ENCODE results near the gene ALKBH6. TPM values are rescaled to one million over a fixed set of nuclear protein-coding genes. Genes with fewer than 3 reads are reported as not detected.
"Not testable (repeated sequence)": the region's sequence is repeated elsewhere in the genome, so short reads cannot be mapped to it uniquely, and the experiment has no call there.

The ALKBH6 gene
- total RNA-seq, 1 donor from 2014 or later: 17.9 TPM

DNA sequence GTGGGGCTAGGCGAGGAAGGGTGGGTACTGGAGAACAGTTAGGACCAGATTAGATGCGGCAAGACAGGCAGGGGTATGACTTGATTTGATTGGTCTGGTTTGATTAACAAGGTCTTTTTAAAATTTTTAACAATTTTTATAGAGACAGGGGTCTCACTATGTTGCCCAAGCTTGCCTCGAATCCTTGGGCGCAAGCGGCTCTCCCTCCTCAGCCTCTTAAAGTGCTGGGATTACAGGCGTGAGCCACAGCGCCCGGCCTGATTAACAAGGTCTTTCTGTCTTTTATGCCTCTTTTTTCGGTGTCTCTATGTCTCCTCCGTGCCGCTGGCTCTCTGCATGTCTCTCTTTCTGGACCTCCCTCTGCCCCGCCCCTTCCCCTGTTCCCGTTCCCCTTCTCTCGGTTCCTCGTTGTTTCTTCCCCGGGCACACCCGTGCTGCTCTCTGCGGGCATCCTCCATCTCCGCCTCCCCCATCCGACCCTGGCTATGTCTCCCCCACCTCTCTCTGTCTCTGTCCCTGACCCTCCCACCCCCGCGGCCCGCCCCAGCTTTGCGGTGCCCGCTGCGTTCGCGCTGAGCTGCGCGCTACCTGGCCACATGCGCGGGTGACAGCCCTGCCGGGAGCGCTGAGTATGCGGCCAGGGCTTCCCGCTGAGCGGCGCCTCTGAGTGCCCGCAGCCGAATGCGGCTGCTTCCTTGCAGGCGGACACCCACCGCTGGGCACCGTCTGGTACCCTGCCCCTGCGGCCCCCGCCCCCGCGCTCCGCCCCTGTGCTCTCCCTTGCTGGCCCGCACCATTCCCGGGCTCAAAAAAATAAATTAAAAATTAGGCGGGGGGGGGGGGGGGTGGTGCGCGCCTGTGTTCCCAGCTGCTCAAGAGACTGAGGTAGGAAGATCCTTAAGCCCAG, 27.1 kb downstream of the ALKBH6 start:
- H3K27me3 Mint-ChIP-seq (ENCODE audit: low read depth): peaks cover 29% of the 10 kb centered on the region
- no peaks in the 10 kb centered on the region for H3K36me3 Mint-ChIP-seq (ENCODE audit: low read depth)
- peak overlapping the region; percentile 71 for H3K4me3 Mint-ChIP-seq (ENCODE audit: unreplicated experiment)
- no peak for DNase-seq (ENCODE audit: low spot score)
- H3K9me3 Mint-ChIP-seq (ENCODE audit: low read depth): no peaks in the 10 kb centered on the region
- H3K27ac Mint-ChIP-seq (ENCODE audit: unreplicated experiment): no peak overlapping the region
- TF ChIP-seq, protein P1, sequence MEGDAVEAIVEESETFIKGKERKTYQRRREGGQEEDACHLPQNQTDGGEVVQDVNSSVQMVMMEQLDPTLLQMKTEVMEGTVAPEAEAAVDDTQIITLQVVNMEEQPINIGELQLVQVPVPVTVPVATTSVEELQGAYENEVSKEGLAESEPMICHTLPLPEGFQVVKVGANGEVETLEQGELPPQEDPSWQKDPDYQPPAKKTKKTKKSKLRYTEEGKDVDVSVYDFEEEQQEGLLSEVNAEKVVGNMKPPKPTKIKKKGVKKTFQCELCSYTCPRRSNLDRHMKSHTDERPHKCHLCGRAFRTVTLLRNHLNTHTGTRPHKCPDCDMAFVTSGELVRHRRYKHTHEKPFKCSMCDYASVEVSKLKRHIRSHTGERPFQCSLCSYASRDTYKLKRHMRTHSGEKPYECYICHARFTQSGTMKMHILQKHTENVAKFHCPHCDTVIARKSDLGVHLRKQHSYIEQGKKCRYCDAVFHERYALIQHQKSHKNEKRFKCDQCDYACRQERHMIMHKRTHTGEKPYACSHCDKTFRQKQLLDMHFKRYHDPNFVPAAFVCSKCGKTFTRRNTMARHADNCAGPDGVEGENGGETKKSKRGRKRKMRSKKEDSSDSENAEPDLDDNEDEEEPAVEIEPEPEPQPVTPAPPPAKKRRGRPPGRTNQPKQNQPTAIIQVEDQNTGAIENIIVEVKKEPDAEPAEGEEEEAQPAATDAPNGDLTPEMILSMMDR (IDR thresholded peaks at IDR 0.05): no peak
- H3K4me1 Mint-ChIP-seq (ENCODE audit: low read depth): peaks cover 4% of the 10 kb centered on the region

DNA sequence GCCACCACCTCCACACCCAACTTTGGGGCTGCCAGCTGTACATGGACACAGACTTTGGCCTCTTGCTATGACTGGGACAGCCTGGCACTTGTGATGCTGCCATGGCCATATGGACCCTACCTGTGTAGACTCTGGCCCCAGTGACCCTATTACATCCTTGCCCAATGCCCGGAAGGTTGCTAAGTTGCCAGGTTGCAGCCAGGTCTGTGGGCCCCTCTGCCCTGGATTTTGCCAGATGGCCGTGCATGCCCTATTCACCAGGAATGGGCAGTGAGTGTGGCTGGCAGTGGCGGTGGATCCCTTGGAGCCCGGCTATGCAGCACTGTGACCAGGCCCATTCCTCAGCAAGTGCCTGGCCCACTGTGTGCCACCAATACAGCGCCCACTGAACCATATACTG, 27.9 kb downstream of the ALKBH6 start:
- Mint-ChIP-seq H3K36me3 (ENCODE audit: low read depth) (no peaks in the 10 kb centered on the region), H3K9me3 (ENCODE audit: low read depth) (no peaks in the 10 kb centered on the region), H3K4me1 (ENCODE audit: low read depth) (peaks cover 4% of the 10 kb centered on the region), H3K4me3 (ENCODE audit: unreplicated experiment) (no peak overlapping the region), H3K27ac (ENCODE audit: unreplicated experiment) (no peak overlapping the region), H3K27me3 (ENCODE audit: low read depth) (peaks cover 29% of the 10 kb centered on the region)
- no peak for DNase-seq (ENCODE audit: low spot score)
- TF ChIP-seq, protein P1 (IDR thresholded peaks at IDR 0.05): no peak

DNA sequence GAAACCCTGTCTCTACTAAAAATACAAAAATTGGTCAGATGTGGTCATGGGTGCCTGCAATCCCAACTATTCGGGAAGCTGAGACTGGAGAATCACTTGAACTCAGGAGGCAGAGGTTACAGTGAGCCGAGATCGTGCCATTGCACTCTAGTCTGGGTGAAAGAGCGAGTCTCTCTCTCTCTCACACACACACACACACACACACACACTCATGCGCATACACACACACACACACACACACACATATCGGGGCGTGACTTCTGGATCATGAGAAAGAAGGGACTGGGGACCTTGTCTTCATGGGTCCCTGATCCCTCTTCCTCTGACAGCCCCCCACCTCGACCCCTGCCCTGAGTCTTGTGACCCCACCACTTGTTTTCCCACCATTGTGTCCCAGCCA, 30.8 kb downstream of the ALKBH6 start:
- H3K36me3 Mint-ChIP-seq (ENCODE audit: low read depth): no peaks in the 10 kb centered on the region
- H3K27me3 Mint-ChIP-seq (ENCODE audit: low read depth): peaks cover 42% of the 10 kb centered on the region
- H3K9me3 Mint-ChIP-seq (ENCODE audit: low read depth): no peaks in the 10 kb centered on the region
- no peak overlapping the region for H3K4me3 Mint-ChIP-seq (ENCODE audit: unreplicated experiment)
- H3K27ac Mint-ChIP-seq (ENCODE audit: unreplicated experiment): no peak overlapping the region
- TF ChIP-seq, protein P1 (IDR thresholded peaks at IDR 0.05): no peak
- DNase-seq (ENCODE audit: low spot score): no peak
- peaks cover 4% of the 10 kb centered on the region for H3K4me1 Mint-ChIP-seq (ENCODE audit: low read depth)

DNA sequence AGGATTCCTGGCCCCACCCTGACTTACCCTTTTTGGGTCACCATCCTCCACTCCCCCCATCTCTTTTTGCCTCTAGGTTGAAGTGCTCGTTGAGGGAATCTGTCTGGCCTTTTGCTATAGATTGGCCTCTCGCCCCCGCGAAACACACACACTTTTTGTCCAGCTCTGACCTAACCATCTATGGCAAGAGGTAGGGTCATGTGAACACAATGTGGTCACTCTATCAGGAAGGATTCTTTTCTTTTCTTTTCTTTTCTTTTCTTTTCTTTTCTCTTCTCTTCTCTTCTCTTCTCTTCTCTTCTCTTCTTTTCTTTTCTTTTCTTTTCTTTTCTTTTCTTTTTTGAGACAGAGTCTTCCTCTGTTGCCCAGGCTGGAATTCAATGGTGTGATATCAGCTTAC, 33.0 kb downstream of the ALKBH6 start:
- peaks cover 50% of the 10 kb centered on the region for H3K27me3 Mint-ChIP-seq (ENCODE audit: low read depth)
- not testable (repeated sequence) for DNase-seq (ENCODE audit: low spot score); H3K4me1 Mint-ChIP-seq (ENCODE audit: low read depth); H3K9me3 Mint-ChIP-seq (ENCODE audit: low read depth); H3K27ac Mint-ChIP-seq (ENCODE audit: unreplicated experiment); H3K36me3 Mint-ChIP-seq (ENCODE audit: low read depth); H3K4me3 Mint-ChIP-seq (ENCODE audit: unreplicated experiment)

DNA sequence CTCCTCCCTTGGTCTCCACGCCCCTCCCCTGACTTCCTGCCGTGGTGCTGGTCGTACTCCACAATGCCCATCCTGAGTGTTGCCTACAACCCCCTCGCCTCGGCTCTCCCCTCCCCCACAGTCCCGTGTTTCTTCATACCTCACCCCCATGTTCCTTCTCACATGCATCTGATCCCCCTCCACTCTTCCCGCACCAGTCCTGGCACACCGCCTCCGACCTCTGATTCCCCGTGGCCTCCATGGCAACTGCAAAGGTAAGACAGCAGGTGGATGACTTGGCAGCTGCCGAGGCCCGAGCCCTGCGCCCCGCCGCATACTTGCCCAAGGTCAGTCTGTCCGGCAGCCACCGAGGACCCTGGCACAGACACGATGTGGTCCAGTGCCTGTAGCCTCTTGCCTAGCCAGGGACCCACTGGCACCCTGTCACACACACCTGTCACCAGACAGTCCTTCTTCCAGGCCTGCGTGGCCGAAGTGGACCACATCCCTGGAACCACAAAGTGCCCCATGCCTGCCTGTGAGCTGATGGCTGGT, 35.1 kb downstream of the ALKBH6 start:
- H3K36me3 Mint-ChIP-seq (ENCODE audit: low read depth): no peaks in the 10 kb centered on the region
- H3K27me3 Mint-ChIP-seq (ENCODE audit: low read depth): peaks cover 32% of the 10 kb centered on the region
- no peak overlapping the region for H3K27ac Mint-ChIP-seq (ENCODE audit: unreplicated experiment)
- TF ChIP-seq, protein P1 (IDR thresholded peaks at IDR 0.05): no peak
- no peak overlapping the region for H3K4me3 Mint-ChIP-seq (ENCODE audit: unreplicated experiment)
- H3K9me3 Mint-ChIP-seq (ENCODE audit: low read depth): no peaks in the 10 kb centered on the region
- H3K4me1 Mint-ChIP-seq (ENCODE audit: low read depth): no peaks in the 10 kb centered on the region
- no peak for DNase-seq (ENCODE audit: low spot score)
